Fibroblast of the conjunctiva (primary cell): ENCODE data around the gene QRFP.
A peak's percentile ranks its signal among the peaks of the same experiment; 100 is the strongest.

Source experiments
- DNase-seq: peaks from one replicate; pipeline ENCODE4 v3.0.0-alpha.2; 2010; ENCODE audit warnings: low read depth

QRFP gene

GRCh38 chr9:130896233-130897014, at the start of gene QRFP:
QRFP (minus strand) TSS chr9:130896812; CDS start chr9:130893838, 2,974 bp downstream.
- DNase-seq: no peak

- no peak for DNase-seq
Observed at GRCh38 chr9:130945173-130945572, 48.6 kb upstream of the QRFP start.

GRCh38 chr9:130944510-130945058, 48.0 kb upstream of the QRFP start:
- no peak for DNase-seq

- DNase-seq: no peak
Observed at GRCh38 chr9:130943777-130944176, 47.2 kb upstream of the QRFP start.

GRCh38 chr9:130943221-130943620, 46.6 kb upstream of the QRFP start:
- no peak for DNase-seq

GRCh38 chr9:130942679-130943078, 46.1 kb upstream of the QRFP start:
- no peak for DNase-seq

- DNase-seq: no peak
Observed at GRCh38 chr9:130942084-130942483, 45.5 kb upstream of the QRFP start.

GRCh38 chr9:130940693-130941576, 44.3 kb upstream of the QRFP start:
- no peak for DNase-seq

GRCh38 chr9:130940027-130940549, 43.5 kb upstream of the QRFP start:
- no peak for DNase-seq

GRCh38 chr9:130939405-130940026, 42.9 kb upstream of the QRFP start:
- no peak for DNase-seq

- DNase-seq: no peak
Observed at GRCh38 chr9:130938652-130939404, 42.2 kb upstream of the QRFP start, which contains the start of gene FIBCD1. FIBCD1 (minus strand) TSS chr9:130939247; CDS start chr9:130938607, 640 bp downstream.

- no peak for DNase-seq
Observed at GRCh38 chr9:130938184-130938651, 41.6 kb upstream of the QRFP start.

- DNase-seq: no peak
Observed at GRCh38 chr9:130937146-130938076, 40.8 kb upstream of the QRFP start.

- peak; percentile 26 for DNase-seq
Observed at GRCh38 chr9:130936285-130937117, 39.9 kb upstream of the QRFP start.

- DNase-seq: no peak
Observed at GRCh38 chr9:130935648-130936271, 39.1 kb upstream of the QRFP start.

- DNase-seq: no peak
Observed at GRCh38 chr9:130934702-130935647, 38.4 kb upstream of the QRFP start.

GRCh38 chr9:130934246-130934645, 37.6 kb upstream of the QRFP start:
- no peak for DNase-seq
